GM21786 (cell line): ENCODE data around the gene FRAT1.

Source experiments
- ATAC-seq: cut with Tn5 transposase; IDR thresholded peaks from one replicate; pipeline ENCODE4 v1.9.1; 2021; ENCODE audit not compliant: unreplicated experiment

FRAT1 gene

DNA sequence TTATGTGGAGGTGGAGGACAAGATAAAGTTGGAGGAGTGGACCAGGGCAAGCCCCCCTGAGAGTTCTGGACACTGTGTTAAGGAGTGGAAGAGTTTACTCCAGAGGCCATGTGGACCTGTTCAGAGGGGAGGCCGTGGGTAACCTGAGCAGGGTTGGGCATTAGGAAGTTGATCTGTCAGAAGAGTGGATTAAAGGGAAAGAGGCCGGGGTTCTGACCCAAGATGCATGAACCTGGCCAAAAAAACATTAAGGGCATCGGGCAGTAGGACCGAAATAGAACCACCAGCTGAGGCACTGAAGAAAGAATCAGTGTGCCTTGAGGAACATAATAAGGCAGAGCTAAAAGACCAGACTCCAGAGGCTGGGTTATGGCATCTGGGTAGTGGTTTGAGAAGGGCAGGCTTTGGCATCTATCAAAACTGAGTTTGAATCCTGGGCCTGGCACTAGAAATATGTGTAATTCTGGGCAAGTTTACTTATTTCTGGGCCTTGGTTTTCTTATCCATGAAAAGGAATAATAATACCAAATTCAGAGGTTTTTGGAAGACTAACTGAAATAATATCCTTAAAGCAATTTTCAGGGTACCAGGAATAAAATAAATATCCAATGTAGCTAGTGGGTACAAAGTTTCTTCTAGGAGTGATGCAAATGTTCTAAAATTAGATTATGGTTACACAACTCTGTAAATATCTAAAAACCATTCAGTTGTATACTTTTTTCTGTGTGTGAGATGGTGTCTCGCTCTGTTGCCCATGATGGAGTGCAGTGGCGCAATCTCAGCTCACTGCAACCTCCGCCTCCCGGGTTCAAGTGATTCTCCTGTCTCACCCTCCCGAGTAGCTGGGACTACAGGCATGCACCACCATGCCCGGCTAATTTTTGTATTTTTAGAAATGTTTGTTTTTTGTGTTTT lies 10.9 kb upstream of the FRAT1 start:
- ATAC-seq: no peak

DNA sequence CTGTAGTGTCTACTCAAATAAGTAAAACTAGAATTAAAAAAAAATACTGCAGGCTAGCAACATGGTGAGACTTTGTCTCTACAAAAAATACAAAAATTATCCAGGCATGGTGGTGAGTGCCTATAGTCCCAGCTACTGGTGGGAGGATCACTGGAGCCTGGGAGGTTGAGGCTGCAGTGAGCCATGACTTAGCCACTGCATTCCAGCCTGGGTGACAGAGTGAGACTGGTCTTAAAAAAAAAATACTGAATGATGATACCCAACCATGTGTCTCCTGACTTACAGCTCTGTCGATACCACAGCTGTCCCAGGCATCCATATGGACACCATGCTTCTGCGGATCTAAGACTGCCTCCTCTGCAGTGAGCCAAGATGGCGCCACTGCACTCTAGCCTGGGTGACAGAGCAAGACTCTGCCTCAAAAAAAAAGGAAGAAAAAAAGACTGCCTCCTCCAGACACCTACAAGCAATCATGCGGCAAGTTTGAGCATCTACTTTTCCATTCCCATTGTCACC lies 7.9 kb upstream of the FRAT1 start:
- ATAC-seq: no peak

DNA sequence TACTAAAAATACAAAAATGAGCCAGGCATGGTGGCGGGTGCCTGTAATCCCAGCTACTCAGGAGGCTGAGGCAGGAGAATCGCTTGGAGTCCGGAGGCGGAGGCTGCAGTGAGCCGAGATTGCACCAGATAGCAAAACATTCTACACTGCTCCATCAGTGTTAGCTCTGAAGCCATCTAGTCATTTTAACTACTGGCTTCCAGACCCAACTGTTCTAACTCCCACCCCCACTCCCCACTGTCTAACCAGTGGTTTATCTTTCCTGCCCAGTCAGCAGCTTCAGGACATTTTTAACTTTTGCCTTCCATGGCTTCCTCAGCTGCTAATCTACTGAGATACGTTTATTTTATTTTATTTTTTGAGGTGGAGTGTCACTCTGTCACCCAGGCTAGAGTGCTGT lies 6.2 kb upstream of the FRAT1 start:
- ATAC-seq: no peak

DNA sequence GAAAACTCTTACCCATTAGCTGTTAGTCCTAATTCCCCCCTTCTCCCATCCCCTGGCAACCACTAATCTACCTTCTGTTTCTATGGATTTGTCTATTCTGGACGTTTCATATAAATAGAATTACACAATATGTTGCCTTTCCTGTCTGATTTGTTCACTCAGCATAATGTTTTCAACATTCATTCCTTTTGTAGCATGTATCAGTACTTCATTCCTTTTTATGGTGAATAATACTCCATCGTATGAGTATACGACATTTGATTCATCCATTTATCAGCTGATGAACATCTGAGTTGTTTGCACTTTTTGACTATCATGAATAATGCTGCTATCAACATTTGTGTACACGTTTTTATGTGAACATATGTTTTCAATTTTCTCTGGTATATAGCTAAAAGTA lies 4.4 kb upstream of the FRAT1 start:
- no peak for ATAC-seq

DNA sequence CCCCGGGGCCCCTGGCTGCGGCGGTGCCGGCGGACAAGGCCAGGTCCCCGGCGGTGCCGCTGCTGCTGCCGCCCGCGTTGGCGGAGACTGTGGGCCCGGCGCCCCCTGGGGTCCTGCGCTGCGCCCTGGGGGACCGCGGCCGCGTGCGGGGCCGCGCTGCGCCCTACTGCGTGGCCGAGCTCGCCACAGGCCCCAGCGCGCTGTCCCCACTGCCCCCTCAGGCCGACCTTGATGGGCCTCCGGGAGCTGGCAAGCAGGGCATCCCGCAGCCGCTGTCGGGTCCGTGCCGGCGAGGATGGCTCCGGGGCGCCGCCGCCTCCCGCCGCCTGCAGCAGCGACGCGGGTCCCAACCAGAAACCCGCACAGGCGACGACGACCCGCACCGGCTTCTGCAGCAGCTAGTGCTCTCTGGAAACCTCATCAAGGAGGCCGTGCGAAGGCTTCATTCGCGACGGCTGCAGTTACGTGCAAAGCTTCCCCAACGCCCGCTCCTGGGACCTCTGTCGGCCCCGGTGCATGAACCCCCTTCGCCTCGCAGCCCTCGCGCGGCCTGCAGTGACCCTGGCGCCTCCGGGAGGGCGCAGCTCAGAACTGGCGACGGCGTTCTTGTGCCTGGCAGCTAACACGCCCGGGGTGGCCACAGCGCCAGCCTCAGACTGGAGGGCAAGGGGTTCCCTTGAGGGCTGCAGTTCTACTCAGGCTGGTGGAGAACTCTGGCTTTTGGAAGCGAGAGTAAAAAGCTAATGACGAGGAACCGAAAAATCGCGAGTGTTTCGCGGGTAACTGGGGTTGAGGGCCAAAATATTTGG lies 804 bp downstream of the FRAT1 start:
- peak; percentile 30 for ATAC-seq

DNA sequence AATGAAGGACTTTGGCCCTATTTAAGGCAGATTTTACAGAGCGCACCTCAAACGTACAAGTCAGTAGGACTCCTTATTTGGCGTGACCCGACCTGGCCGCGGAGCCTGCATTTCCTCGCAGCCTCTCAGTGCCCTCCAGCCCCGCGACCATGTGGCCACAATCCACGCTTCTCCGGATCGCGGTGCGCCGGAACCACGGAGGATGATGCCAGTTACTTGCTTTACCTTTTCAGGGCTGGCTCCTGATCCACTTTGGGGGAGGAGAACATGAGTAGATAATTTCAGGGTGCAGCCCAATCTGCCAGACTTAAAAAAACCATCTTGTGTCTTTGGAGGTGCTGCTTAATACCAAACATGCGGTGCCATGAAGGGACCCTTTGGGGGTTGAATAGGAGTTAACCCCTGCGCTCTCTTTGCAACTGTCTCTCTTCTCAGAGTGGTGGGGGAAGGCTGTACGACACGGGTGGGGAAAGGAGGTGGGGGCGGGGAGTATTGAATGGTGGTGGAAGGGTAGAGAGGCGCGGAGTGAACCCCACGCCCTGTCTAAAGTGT lies 1.5 kb downstream of the FRAT1 start:
- no peak for ATAC-seq

DNA sequence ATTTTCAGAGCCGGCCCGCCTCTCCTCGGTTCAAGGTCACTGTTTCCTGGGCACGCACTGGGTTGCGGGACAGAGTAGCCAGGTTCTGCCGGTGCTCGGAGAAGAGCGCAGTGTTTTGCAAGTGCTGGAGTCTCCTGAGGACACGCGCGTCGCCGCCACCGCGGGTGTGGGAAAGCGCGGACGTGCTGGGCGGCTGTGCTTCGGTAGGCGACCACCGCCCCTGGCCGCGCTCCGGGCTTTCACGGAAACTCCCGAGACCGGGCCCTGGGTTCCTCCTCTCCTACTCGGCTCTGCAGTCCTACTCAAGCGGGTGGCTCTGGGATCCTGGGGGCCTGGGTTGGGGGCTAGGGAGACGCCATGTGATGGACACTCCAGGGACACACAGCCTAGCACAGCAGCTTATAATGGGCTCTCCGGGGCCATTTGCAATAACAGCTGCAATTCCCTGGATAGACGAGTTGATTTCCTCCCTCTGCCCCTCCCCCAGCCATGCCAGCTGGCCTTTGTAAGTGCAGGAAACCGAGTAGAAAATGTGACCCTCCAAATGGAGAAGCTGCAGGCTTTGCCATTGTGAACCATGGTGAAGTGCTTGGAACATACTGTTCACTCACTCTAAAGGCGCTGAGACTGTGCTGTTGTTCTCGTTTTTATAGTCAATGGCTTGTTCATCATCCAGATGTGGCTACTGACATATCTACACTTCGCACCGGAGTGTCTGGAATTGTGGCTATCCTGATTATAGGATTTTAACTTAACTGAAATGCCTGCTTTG lies 2.1 kb downstream of the FRAT1 start:
- no peak for ATAC-seq

DNA sequence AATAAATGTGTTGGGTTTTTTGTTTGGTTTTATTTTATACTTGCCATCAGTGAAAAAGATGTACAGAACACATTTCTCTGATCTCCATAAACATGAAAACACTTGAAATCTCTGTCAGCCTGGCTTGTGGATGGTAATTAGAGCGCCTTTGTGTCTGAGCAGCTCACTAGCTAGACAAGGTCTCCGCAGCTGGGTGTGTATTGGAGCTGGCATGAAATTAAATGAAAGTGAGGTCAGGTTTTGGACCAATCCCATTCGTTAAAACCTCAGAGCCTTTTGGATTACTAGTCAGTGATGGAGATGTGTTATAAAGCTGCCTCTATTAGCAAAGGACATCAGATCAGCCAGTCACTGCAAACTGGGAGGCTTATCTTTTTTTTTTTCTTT lies 2.7 kb downstream of the FRAT1 start:
- ATAC-seq: no peak

DNA sequence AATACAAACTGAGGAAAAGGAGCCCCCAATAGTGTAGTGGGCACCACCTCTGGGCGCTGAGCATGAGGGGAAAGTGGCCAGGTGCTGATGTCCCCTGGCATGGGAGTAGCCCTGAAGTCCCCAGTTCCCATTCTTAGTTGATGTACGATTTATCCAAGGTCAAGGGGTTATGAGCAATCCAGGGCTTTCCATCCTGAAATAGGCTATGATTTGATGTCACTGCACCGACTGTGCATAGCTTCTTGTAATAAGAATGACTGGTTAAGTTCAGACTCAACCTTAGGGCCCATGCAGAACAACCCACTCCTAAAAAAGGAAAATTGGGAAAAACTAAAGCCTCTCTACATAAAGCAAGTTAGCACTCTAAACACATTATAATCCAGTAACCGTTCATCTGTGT lies 4.4 kb downstream of the FRAT1 start:
- no peak for ATAC-seq

DNA sequence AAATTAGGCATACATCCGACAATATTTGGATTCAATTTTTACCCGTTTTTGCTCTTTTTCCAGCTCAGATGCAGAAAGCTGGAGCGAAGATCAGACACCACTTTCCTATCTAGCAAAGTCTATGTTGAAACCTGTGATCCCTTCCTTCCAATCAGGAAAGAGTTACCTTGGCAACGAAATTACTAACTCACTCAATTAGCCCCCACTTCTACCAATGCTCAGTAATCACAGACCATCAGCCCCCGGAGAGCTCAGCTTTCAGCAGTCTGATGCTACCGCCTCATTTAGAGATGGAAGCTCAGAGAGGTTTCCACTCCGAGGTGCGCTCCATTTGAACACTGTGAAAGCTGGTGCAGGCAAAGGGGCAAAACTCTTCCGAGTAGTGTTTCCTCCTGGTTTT lies 6.7 kb downstream of the FRAT1 start:
- ATAC-seq: no peak

DNA sequence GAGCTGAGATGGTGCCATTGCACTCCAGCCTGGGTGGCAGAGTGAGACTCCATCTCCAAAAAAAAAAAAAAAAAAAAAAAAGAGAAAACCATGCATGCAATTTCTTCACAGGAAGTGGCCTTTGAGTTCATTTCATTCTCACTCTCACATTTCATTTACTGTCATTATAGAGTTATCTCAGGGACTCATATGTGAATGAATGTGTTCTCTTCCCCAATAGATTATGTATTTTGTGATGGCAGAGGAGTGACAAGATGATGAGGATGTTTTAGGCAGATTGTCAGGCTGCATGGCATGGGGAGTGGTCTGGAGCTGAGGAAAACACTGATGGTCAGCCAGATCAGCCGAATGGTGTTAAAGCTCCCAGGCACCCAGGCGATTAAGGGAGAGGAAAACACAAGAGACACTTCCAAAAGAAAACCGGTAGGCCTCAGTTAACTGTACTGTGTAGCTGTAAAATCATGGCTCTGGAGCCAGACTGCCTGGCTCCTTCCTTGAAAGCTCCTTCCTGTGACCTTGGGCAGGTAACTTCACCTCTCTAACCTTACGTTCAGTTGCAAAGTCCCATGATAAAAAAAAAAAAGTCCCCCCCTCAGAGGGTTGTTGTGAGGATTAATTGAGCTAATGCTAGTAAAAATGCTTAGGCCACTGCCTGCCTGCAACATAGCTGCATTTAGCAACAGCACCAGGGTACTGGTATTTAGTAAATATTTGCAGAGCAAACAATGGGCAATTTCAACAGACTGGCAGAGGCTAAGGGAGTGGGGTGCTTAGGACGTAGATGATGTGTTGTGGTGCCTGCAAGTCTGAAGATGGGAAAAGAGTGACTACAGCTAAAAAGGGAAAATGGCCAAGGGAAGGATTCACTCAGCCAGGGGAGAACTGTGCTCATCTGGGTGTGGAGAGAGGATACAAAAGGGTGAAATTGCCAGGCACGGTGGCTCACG lies 8.6 kb downstream of the FRAT1 start:
- ATAC-seq: no peak

DNA sequence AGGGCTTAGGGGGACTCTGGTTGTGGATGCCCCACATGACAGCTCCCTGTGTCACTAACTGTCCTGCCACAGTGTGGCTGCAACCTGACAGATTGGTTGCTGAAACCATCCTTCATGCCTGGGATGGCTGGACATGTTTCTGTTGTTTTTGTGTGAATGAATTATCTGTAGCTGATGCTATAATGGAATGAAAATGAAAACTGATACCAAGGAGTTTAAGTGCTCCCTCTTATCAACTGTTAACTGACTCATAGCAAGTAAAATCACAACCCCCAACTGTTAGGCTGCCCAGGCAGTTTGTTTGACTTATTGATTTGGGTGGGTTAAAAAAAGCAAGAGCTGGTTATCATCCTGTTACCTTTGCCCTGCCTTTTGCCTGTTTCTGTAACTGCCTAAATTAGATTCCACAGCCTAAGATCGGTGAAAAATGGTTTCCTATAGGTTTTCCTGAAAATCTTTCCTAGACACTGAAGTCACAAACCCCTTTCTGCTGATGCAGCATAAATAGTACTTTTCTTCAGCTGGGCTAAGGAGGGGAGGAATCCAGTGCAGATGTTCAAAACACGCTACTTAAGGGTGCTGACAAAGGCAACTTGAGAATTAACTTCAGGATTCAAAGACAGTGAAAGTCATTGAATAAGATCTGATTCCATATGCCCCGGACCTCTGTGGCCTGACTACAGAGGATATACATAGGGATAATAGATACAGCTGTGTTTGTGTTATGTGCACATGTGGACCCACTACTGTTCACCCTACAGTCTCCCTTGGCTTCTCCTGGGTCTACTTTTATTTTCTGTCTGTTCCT lies 9.8 kb downstream of the FRAT1 start:
- ATAC-seq: no peak

DNA sequence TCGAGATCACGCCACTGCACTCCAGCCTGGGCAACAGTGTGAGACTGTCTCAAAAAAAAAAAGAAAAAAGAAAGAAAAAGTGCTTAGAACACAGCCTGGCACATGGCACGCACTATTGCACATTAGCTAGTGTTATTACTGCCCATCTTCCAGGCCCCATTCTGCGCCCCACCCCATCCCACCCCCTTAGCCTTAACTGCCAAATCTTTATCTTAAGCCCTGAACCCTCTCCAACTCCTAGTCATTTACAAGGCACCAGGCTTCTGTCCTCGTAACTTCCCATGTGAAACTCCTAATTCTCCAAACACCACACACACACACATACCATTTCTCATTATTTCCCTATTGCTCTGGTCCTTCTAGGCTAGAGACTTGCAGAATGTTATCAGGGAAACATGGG lies 10.7 kb downstream of the FRAT1 start:
- no peak for ATAC-seq

DNA sequence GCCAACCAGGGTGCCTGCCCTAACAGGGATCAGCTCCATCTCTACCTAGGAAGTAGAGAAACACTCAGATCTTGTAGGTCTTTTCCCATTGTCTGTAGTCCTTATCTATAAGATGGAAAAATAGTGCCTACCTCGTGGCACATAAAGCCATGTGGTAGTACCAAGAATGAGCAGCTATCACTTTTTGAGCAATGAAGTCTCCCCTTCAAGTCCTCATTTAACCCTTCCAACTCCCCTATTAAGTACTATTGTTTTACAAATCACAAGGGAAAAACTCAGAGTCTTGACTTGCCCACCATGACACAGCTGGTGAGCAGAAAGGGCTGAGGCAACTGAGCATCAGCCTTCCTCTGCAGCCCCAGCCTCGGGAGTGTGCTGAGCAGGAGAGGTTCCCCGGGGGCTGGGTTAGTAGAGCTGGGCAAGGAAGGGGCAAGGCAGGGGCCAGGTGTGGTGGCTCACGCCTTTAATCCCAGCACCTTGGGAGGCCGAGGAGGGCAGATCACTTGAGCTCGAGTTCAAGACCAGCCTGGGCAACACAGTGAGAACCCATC lies 12.2 kb downstream of the FRAT1 start:
- no peak for ATAC-seq

DNA sequence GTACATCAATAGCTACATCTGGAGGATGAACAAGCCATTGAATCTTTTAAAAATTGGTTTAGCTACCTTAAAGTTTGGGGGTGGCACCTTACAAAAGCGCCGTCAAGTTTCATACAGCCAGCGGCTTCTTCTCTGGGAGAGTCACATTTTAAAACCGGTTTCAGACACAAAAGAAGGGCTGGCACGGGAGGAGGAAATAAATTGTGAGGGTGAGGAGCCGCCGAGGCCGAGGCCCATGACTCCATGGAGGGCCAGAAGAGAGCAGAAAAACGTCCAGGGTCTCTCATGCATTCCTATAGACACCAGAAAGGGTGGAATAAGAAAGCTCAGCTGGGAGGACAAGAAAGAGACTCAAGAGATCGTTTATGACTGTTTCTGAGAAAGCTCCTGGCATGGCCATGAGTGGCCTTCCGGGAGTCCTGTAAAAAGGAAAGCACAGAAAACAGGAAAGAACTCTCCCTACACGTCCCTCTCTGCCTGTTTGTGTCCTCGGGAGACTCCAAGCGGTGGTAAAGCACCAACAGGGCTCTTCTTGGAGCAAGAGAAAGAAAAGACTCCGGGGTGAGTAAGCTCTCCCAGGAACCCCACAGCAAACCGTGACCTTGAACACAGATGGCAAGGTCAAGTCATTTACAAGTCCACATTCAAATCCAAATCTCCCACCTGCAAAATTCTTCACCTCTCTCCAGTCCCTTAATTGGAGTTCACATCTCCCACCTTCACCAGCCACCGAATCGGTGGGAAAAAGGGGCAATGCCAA lies 13.7 kb downstream of the FRAT1 start:
- ATAC-seq: no peak

DNA sequence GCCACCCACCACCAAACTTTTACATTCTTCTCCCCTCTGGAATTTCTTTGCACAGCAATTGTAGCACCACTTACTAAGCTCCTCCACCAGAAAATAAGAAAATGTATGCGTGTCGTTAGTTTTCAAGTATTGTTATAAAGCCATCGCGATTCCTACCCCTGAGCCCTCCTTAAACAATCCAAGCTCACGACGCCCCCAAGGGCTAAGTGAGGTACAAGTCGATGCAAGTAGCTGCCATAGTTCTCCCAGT lies 14.2 kb downstream of the FRAT1 start:
- no peak for ATAC-seq

DNA sequence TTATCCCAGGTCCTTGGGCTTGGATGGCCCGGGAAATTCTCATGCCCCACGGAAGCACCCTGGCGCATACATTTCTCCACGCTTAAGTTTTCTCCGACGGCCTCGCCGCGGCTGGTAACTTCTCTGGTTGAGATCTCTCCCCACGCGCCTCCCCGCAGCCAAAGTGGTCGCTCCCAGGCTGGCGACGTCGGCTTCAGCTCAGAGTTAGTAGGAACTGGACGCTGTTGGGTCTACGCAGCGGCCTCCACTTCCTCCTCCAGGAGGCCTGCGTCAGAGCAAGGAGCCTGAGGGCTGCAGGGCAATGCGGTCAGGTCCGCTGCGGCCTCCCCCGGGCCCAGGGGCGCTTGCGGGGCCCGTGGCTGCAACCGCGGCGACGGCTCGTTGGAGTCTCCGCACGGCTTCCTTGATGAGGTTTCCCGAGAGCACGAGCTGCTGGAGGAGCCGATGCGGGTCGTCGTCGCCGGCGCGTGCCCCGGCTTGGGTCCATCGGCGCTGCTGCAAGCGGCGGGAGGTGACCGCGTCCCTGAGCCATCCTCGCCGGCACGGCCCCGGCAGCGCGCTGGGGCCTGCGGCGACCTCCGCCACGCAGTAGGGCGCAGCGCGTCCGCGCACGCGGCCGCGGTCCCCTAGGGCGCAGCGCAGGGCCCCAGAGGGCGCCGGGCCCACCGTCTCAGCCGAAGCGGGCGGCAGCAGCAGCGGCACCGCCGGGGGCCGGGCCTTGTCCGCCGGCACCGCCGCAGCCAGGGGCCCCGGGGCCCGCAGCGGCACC lies 14.7 kb downstream of the FRAT1 start:
- ATAC-seq: peak; percentile 19
